ENCODE data around the gene KRTAP19-8. TPM values are rescaled to one million over a fixed set of nuclear protein-coding genes. Genes with fewer than 3 reads are reported as not detected.

Gene KRTAP19-8
- total and polyA plus RNA-seq, 10 of the 15 experiments (the other 5 are each of a cell fraction or from before 2014, with no cell fraction given), result not detected

DNA sequence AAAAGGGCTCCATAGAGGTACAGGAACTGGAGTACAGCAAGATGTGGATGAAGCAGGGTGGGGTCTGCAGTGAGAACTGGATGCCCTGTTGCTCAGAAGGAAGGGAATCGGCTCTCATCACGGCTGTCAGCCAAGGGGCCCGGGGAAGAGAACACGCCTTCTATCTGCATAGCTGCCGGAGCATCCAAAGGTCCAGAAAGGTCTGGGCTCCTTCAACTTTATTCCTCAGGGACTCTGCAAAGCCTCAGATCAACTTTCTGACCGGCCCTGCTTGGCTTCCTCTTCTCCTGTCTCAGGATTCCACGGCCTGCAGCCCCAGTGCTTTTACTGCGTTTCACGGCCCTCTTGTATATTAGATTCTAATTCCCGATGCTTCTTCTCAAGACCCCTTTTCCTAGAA, 34.8 kb downstream of the KRTAP19-8 start:
- SMC1A ChIA-PET (ENCODE audit: uncharacterized antibody, unreplicated experiment), result no interaction called here
- FAIRE-seq, result no peak

More for the DNA sequence above, 34.8 kb downstream of the KRTAP19-8 start:
- intact Hi-C loops (cut with micrococcal nuclease; ENCODE audit: unreplicated experiment) (no loop called here), in situ Hi-C loops (cut with MboI) (no loop called here)
- H3K4me3 ChIP-seq, result no peak overlapping the region
- no peak overlapping the region for H3K27ac ChIP-seq (ENCODE audit: control insufficient read depth, insufficient read depth)
- no peaks in the 10 kb centered on the region for H3K27me3 ChIP-seq (replicated peaks in 1 of 2; ENCODE audit: control insufficient read depth in 2 of 2, insufficient read depth in 2 of 2, low read length in 1 of 2)
- ATAC-seq (no peak), DNase-seq (ENCODE audit: low read depth, low spot score) (no peak)
- H3K9ac ChIP-seq (ENCODE audit: control insufficient read depth, insufficient read depth, low read length), result no peak overlapping the region
- RAD21 ChIA-PET (ENCODE audit: unreplicated experiment), result no interaction called here
- H3K79me2 ChIP-seq (ENCODE audit: control insufficient read depth, insufficient read depth, low read length), result no peaks in the 10 kb centered on the region
- no peaks in the 10 kb centered on the region for H3K4me1 ChIP-seq (ENCODE audit: control insufficient read depth, insufficient read depth, low read length)
- POLR2A ChIA-PET, result no interaction called here
- TF ChIP-seq RCOR1 (conservative IDR thresholded peaks at IDR 0.05; ENCODE audit: low read depth, low read length) (no peak), CEBPB (IDR thresholded peaks at IDR 0.05; ENCODE audit: borderline replicate concordance in 1 of 2, low read depth in 2 of 2, low read length in 2 of 2) (no peak), MTA2 (IDR thresholded peaks at IDR 0.05; ENCODE audit: low read depth) (no peak), IRF4 (IDR thresholded peaks at IDR 0.05; ENCODE audit: low read depth, low read length) (no peak), POU2F2 (IDR thresholded peaks at IDR 0.05; ENCODE audit: borderline replicate concordance, low read depth, low read length) (no peak), CHD1 (IDR thresholded peaks at IDR 0.05; ENCODE audit: low read depth, low read length) (no peak), NFYA (IDR thresholded peaks at IDR 0.05; ENCODE audit: borderline replicate concordance, low read depth, low read length) (no peak), SRF (IDR thresholded peaks at IDR 0.05; ENCODE audit: low read depth in 2 of 2, low read length in 2 of 2) (no peak), SMC3 (IDR thresholded peaks at IDR 0.05; ENCODE audit: borderline replicate concordance, low read length) (no peak), DPF2 (IDR thresholded peaks at IDR 0.05) (no peak), ZNF687 (IDR thresholded peaks at IDR 0.05) (no peak), SMAD1 (IDR thresholded peaks at IDR 0.05; ENCODE audit: low read depth, partially characterized antibody) (no peak), NFYB (IDR thresholded peaks at IDR 0.05; ENCODE audit: insufficient read depth, low read depth, low read length) (no peak), EZH2 (IDR thresholded peaks at IDR 0.05; ENCODE audit: borderline replicate concordance, control insufficient read depth, low read depth, low read length) (no peak), ZBTB40 (IDR thresholded peaks at IDR 0.05; ENCODE audit: borderline replicate concordance) (no peak), ZNF217 (IDR thresholded peaks at IDR 0.05) (no peak)
- BruUV-seq (replicated peaks), result no TSS peak
- CTCF ChIA-PET, result no interaction called here
- WGBS (ENCODE audit: insufficient coverage, insufficient replicate concordance, low lambda C conversion rate, missing lambda C conversion rate), result 68% methylated on average over 10 of the region's 10 CpGs
- H4K20me1 ChIP-seq (ENCODE audit: control insufficient read depth, insufficient read depth), result no peaks in the 10 kb centered on the region
- H3K36me3 ChIP-seq (ENCODE audit: control insufficient read depth in 2 of 2, insufficient read depth in 2 of 2, low read length in 1 of 2), result no peaks in the 10 kb centered on the region
- H2AFZ ChIP-seq (ENCODE audit: control insufficient read depth, low read depth, low read length), result no peak overlapping the region
- H3K9me3 ChIP-seq (replicated peaks; ENCODE audit: control insufficient read depth, insufficient read depth, low read length), result no peaks in the 10 kb centered on the region; the same call in 2 of the 3 replicates
- H3K4me2 ChIP-seq (ENCODE audit: control insufficient read depth, insufficient read depth), result no peak overlapping the region
